H1 (cell line): Measurements from ENCODE around the gene LSM14B. TPM values are rescaled to one million over a fixed set of nuclear protein-coding genes. Genes with fewer than 3 reads are reported as not detected.

Experiments
- CTCF ChIA-PET: fragments of 300-600 bp; sonication (Branson Sonifier 250); formaldehyde crosslinking; loops from one replicate; lab custom pipeline; 2021; ENCODE audit not compliant: partially characterized antibody; lab: Charles Lee
- POLR2A ChIA-PET: fragments of 300-600 bp; sonication (Branson Sonifier 250); formaldehyde crosslinking; loops from one replicate; lab custom pipeline; 2021; ENCODE audit warnings: inconsistent platforms; ENCODE audit not compliant: partially characterized antibody; lab: Charles Lee
- DNase-seq, 2 experiments: peaks; one replicate each; pipeline versions ENCODE4 v3.0.0 to v3.0.0-alpha.2; 2010 to 2022; ENCODE audit warnings: low spot score in 2 of 2, low read depth in 1 of 2, mixed read lengths in 1 of 2
- FAIRE-seq: peaks from 2 replicates; lab custom pipeline; 2011; peaks lifted over from hg19 to GRCh38; lab: Jason Lieb, UNC
- H2AFZ ChIP-seq: 2 replicates; pipeline ENCODE4 v1.8.1; 2012; ENCODE audit warnings: low read length, inconsistent platforms
- H2AK5ac ChIP-seq: 2 replicates; pipeline ENCODE4 v1.6.1; 2013; ENCODE audit warnings: low read depth, low read length
- H2BK120ac ChIP-seq: replicated peaks from 2 replicates; pipeline ENCODE3; 2013; ENCODE audit warnings: low read depth, low read length, inconsistent platforms
- H2BK12ac ChIP-seq: 2 replicates; pipeline ENCODE4 v1.6.1; 2013; ENCODE audit warnings: low read depth, low read length
- H2BK15ac ChIP-seq: 2 replicates; pipeline ENCODE4 v1.6.1; 2013; ENCODE audit warnings: low read length
- H2BK20ac ChIP-seq: 2 replicates; pipeline ENCODE4 v1.6.1; 2013; ENCODE audit warnings: low read length
- H2BK5ac ChIP-seq: 2 replicates; pipeline ENCODE4 v1.6.1; 2013; ENCODE audit warnings: low read depth, low read length
- H3K14ac ChIP-seq: 2 replicates; pipeline ENCODE4 v1.6.1; 2013; ENCODE audit warnings: inconsistent platforms; ENCODE audit not compliant: insufficient read length
- H3K18ac ChIP-seq: 2 replicates; pipeline ENCODE4 v1.6.1; 2013; ENCODE audit warnings: low read length; ENCODE audit errors: extremely low read depth
- H3K23ac ChIP-seq: 2 replicates; pipeline ENCODE4 v1.6.1; 2013; ENCODE audit warnings: inconsistent platforms; ENCODE audit not compliant: insufficient read length
- H3K23me2 ChIP-seq: 2 replicates; pipeline ENCODE4 v1.6.1; 2013; ENCODE audit warnings: low read depth, low read length
- H3K27ac ChIP-seq: 2 replicates; pipeline ENCODE4 v1.6.1; 2011; ENCODE audit warnings: low read depth, low read length, inconsistent platforms
- H3K27me3 ChIP-seq, 4 experiments: replicated peaks in 1 of 4; 1 replicate in 1 of 4; 2 replicates in 3 of 4; pipeline versions ENCODE4 v1.6.1 to v1.8.1; 2011 to 2013; ENCODE audit warnings: low read length in 3 of 4, mild to moderate bottlenecking in 3 of 4, inconsistent platforms in 2 of 4, mixed read lengths in 2 of 4, moderate library complexity in 1 of 4; ENCODE audit not compliant: control insufficient read depth in 3 of 4, insufficient read depth in 3 of 4; ENCODE audit errors: extremely low read depth in 1 of 4
- H3K36me3 ChIP-seq, 4 experiments: 2 replicates each; pipeline versions ENCODE4 v1.6.1 to v1.8.1; 2011 to 2013; ENCODE audit warnings: mild to moderate bottlenecking in 4 of 4, low read length in 3 of 4, moderate library complexity in 2 of 4, control low read depth in 1 of 4, inconsistent platforms in 1 of 4; ENCODE audit not compliant: insufficient read depth in 4 of 4, control insufficient read depth in 2 of 4
- H3K4ac ChIP-seq: replicated peaks from 2 replicates; pipeline ENCODE3; 2013; ENCODE audit warnings: low read length, low read depth, mixed read lengths, inconsistent platforms; ENCODE audit not compliant: insufficient read length
- H3K4me1 ChIP-seq, 4 experiments: replicated peaks in 1 of 4; 1 replicate in 1 of 4; 2 replicates in 3 of 4; pipeline versions ENCODE4 v1.6.1 to v1.8.1; 2011 to 2013; ENCODE audit warnings: low read length in 3 of 4, inconsistent platforms in 2 of 4, mixed read lengths in 1 of 4; ENCODE audit not compliant: insufficient read depth in 4 of 4, control insufficient read depth in 3 of 4
- H3K4me2 ChIP-seq, 2 experiments: 2 replicates each; pipeline versions ENCODE4 v1.6.1 to v1.8.1; 2011 to 2013; ENCODE audit warnings: low read depth in 2 of 2, low read length in 2 of 2, control low read depth in 1 of 2, inconsistent platforms in 1 of 2, mild to moderate bottlenecking in 1 of 2; ENCODE audit not compliant: insufficient read depth in 1 of 2
- H3K4me3 ChIP-seq, 4 experiments: fragments of 200-600, 300-600 bp in 1 of 4; sonication (generic), shearing (Covaris generic), sonication (Bioruptor Twin) in 1 of 4; 2 replicates each; pipeline versions ENCODE4 v1.5.1 to v1.8.1; 2011 to 2016; ENCODE audit warnings: low read length in 4 of 4, low read depth in 3 of 4, control low read depth in 2 of 4, inconsistent platforms in 2 of 4, mild to moderate bottlenecking in 2 of 4, mixed read lengths in 1 of 4, moderate library complexity in 1 of 4; ENCODE audit not compliant: insufficient read depth in 2 of 4; ENCODE audit errors: extremely low read depth in 1 of 4
- H3K56ac ChIP-seq: replicated peaks from 2 replicates; pipeline ENCODE3; 2013; ENCODE audit warnings: low read depth, mild to moderate bottlenecking, mixed read lengths, low read length, inconsistent platforms; ENCODE audit not compliant: insufficient read length
- H3K79me1 ChIP-seq: 2 replicates; pipeline ENCODE4 v1.6.1; 2013; ENCODE audit warnings: low read depth, low read length, control low read depth
- H3K79me2 ChIP-seq, 2 experiments: 2 replicates each; pipeline versions ENCODE4 v1.6.1 to v1.8.1; 2012 to 2013; ENCODE audit warnings: low read length in 2 of 2, mild to moderate bottlenecking in 2 of 2, inconsistent platforms in 1 of 2; ENCODE audit not compliant: insufficient read depth in 2 of 2, control insufficient read depth in 1 of 2
- H3K9ac ChIP-seq, 4 experiments: replicated peaks in 1 of 4; 1 replicate in 1 of 4; 2 replicates in 3 of 4; pipeline versions ENCODE4 v1.6.1 to v1.8.1; 2011 to 2013; ENCODE audit warnings: low read depth in 3 of 4, low read length in 3 of 4, control low read depth in 2 of 4, mild to moderate bottlenecking in 2 of 4, moderate library complexity in 2 of 4, inconsistent platforms in 1 of 4; ENCODE audit errors: extremely low read depth in 1 of 4
- H3K9me3 ChIP-seq, 2 experiments: 2 replicates each; pipeline versions ENCODE4 v1.6.1 to v1.8.1; 2012 to 2013; ENCODE audit warnings: mild to moderate bottlenecking in 2 of 2, moderate library complexity in 2 of 2, control low read depth in 1 of 2, inconsistent platforms in 1 of 2, low read depth in 1 of 2, low read length in 1 of 2, mixed read lengths in 1 of 2; ENCODE audit not compliant: insufficient read depth in 2 of 2
- H4K20me1 ChIP-seq, 2 experiments: replicated peaks in 1 of 2; 2 replicates each; pipeline versions ENCODE3 to v1.8.1; 2011 to 2013; ENCODE audit warnings: inconsistent platforms in 2 of 2, low read length in 2 of 2, mild to moderate bottlenecking in 1 of 2; ENCODE audit not compliant: insufficient read depth in 2 of 2, control insufficient read depth in 1 of 2
- H4K5ac ChIP-seq: 2 replicates; pipeline ENCODE4 v1.6.1; 2013; ENCODE audit warnings: low read length, low read depth, mixed read lengths, inconsistent platforms; ENCODE audit not compliant: insufficient read length
- H4K8ac ChIP-seq: 2 replicates; pipeline ENCODE4 v1.8.0; 2013; ENCODE audit warnings: mild to moderate bottlenecking, moderate library complexity, low read length, inconsistent platforms; ENCODE audit not compliant: insufficient read depth; ENCODE audit errors: extremely low read depth
- H4K91ac ChIP-seq: replicated peaks from 2 replicates; pipeline ENCODE3; 2013; ENCODE audit warnings: low read length, mixed read lengths, inconsistent platforms; ENCODE audit not compliant: insufficient read length
- FOSL1 ChIP-seq: IDR thresholded peaks from 2 replicates; pipeline ENCODE4 v1.6.1; 2011; ENCODE audit warnings: mild to moderate bottlenecking, low read depth, low read length, moderate library complexity; ENCODE audit not compliant: insufficient read depth
- NRF1 ChIP-seq: IDR thresholded peaks from 2 replicates; pipeline ENCODE4 v1.6.1; 2011; ENCODE audit warnings: mild to moderate bottlenecking, low read depth, low read length, improper control_type of control experiment
- RAD21 ChIP-seq, 2 experiments: IDR thresholded peaks in 1 of 2; conservative IDR thresholded peaks in 1 of 2; 2 replicates each; pipeline ENCODE4 v1.6.1; 2011; ENCODE audit warnings: low read depth in 2 of 2, low read length in 2 of 2, improper control_type of control experiment in 1 of 2, inconsistent platforms in 1 of 2, mild to moderate bottlenecking in 1 of 2, moderate library complexity in 1 of 2
- SIX5 ChIP-seq: IDR thresholded peaks from 2 replicates; pipeline ENCODE4 v1.6.1; 2011; ENCODE audit warnings: mild to moderate bottlenecking, low read depth, low read length
- SP1 ChIP-seq: IDR thresholded peaks from 2 replicates; pipeline ENCODE4 v1.6.1; 2011; ENCODE audit warnings: low read depth, low read length
- WGBS, 2 experiments: shearing (Covaris generic) in 1 of 2; methylation state at CpG; one replicate each; pipeline versions ENCODE4 v1.1.6 to v1.1.7; 2013 to 2015; ENCODE audit warnings: low lambda C conversion rate in 2 of 2, mixed read lengths in 2 of 2, inconsistent platforms in 1 of 2, low coverage in 1 of 2, missing lambda C conversion rate in 1 of 2; ENCODE audit not compliant: insufficient replicate concordance in 2 of 2, insufficient coverage in 1 of 2, insufficient read length in 1 of 2; ENCODE audit errors: extremely low coverage in 1 of 2, missing lambda C conversion rate in 1 of 2; 5-methylcytosine and 5-hydroxymethylcytosine counted together
- polyA plus RNA-seq, 7 experiments: library from polyadenylated mRNA; depleted of rRNA in 3 of 7; stranded (reverse) in 5 of 7; unstranded in 2 of 7; fragments of >200 nt in 5 of 7; fragments of 200-250 nt in 2 of 7; gene quantifications; 1 replicate in 5 of 7; 2 replicates in 1 of 7; 4 replicates in 1 of 7; pipeline versions ENCODE4 v1.2.1 to v1.2.3, GENCODE V29; 2011 to 2013; ENCODE audit warnings: missing spikeins in 2 of 7, mixed read lengths in 2 of 7
- total RNA-seq: library from RNA; stranded (reverse); fragmentation: NEBNext Ultra II Directional; extraction: Animal tissue kit (Norgen Biotek cat#: 25700); gene quantifications from 2 replicates; pipeline ENCODE4 v1.2.1, GENCODE V29; 2021

Gene LSM14B
- total and polyA plus RNA-seq, 2 of the 8 experiments (the other 6 are each of a cell fraction or from before 2014, with no cell fraction given): 58.3 to 65.6 TPM

GRCh38 chr20:62083312-62083711, 39.0 kb upstream of the LSM14B start:
- no peak overlapping the region for H3K14ac ChIP-seq
- no peak overlapping the region for H4K91ac ChIP-seq
- H3K79me2 ChIP-seq: no peaks in the 10 kb centered on the region
- H3K56ac ChIP-seq: no peak overlapping the region
- POLR2A ChIA-PET: no interaction called here
- peaks cover 0 to 5% of the 10 kb centered on the region in 2 experiments for H4K20me1 ChIP-seq
- H2BK20ac ChIP-seq: no peak overlapping the region
- no peak overlapping the region for H2AFZ ChIP-seq
- H3K27ac ChIP-seq: no peak overlapping the region
- H2BK15ac ChIP-seq: no peak overlapping the region
- no peak overlapping the region for H3K23ac ChIP-seq
- no peak overlapping the region for H3K18ac ChIP-seq
- WGBS, 2 experiments: 59% methylated on average over 4 of the region's 5 CpGs; no CpG with 5 or more reads in 1 of the 2 experiments
- H3K9ac ChIP-seq: no peak overlapping the region
- H2BK12ac ChIP-seq: no peak overlapping the region
- H4K8ac ChIP-seq: no peak overlapping the region
- no peaks in the 10 kb centered on the region; the same call in 1 of the 2 replicates for H3K23me2 ChIP-seq
- peaks cover 0 to 3% of the 10 kb centered on the region in 2 experiments; a peak in 1 of 4 replicates for H3K9me3 ChIP-seq
- no peak for FAIRE-seq
- no peak for DNase-seq
- no peaks in the 10 kb centered on the region for H3K36me3 ChIP-seq
- no peaks in the 10 kb centered on the region for H3K79me1 ChIP-seq
- no peak overlapping the region for H4K5ac ChIP-seq
- no peak overlapping the region for H2BK120ac ChIP-seq
- H2BK5ac ChIP-seq: no peak overlapping the region
- H3K4me1 ChIP-seq: peaks cover 0 to 3% (median 0%) of the 10 kb centered on the region in 4 experiments; a peak in 1 of 7 replicates
- no peak overlapping the region for H3K4ac ChIP-seq
- no peak overlapping the region for H2AK5ac ChIP-seq
- H3K4me3 ChIP-seq: no peak overlapping the region
- peaks cover 0 to 2% (median 0%) of the 10 kb centered on the region in 4 experiments; a peak in 2 of 7 replicates for H3K27me3 ChIP-seq
- CTCF ChIA-PET: no interaction called here
- no peak overlapping the region for H3K4me2 ChIP-seq
- TF ChIP-seq NRF1 (no peak), FOSL1 (no peak), RAD21 (IDR thresholded peaks at IDR 0.05 in 1 of 2, conservative IDR thresholded peaks at IDR 0.05 in 1 of 2; ENCODE audit: low read depth in 2 of 2, low read length in 2 of 2) (no peak), SP1 (no peak), SIX5 (no peak)
